Peyer's patch (tissue), 4 donors: Measurements from ENCODE around the gene G6PC1. TPM values are rescaled to one million over a fixed set of nuclear protein-coding genes. Genes with fewer than 3 reads are reported as not detected.
"Not testable (repeated sequence)": the region's sequence is repeated elsewhere in the genome, so short reads cannot be mapped to it uniquely, and the experiment has no call there.

Experiments used
- DNase-seq, 3 donors: peaks; one replicate each; pipeline ENCODE4 v3.0.0-alpha.2; 2017 to 2019
- H3K27ac ChIP-seq, 4 donors: fragments of 200-600 bp; sonication (generic); one replicate each; pipeline ENCODE4 v1.5.1; 2016 to 2019
- H3K27me3 ChIP-seq, 2 donors: fragments of 200-600 bp; sonication (generic); one replicate each; pipeline ENCODE4 v1.5.1; 2019
- H3K36me3 ChIP-seq, 3 donors: fragments of 200-600 bp; sonication (generic); one replicate each; pipeline ENCODE4 v1.5.1; 2016 to 2019
- H3K4me1 ChIP-seq, 4 donors: fragments of 200-600 bp; sonication (generic); one replicate each; pipeline ENCODE4 v1.5.1; 2016 to 2019
- H3K4me3 ChIP-seq, 4 donors: fragments of 200-600 bp; sonication (generic); 1 replicate in 3 of 4; 2 replicates in 1 of 4; pipeline ENCODE4 v1.5.1; 2016 to 2019; ENCODE audit warnings: mild to moderate bottlenecking in 1 of 4
- H3K9me3 ChIP-seq, 4 donors: fragments of 200-600 bp; sonication (generic); one replicate each; pipeline ENCODE4 v1.5.1; 2016 to 2019; ENCODE audit warnings: mild to moderate bottlenecking in 1 of 4
- POLR2A ChIP-seq, 2 donors: fragments of 450-650 bp; IDR thresholded peaks; one replicate each; pipeline ENCODE4 v1.5.1; 2017; ENCODE audit warnings: antibody characterized with exemption in 2 of 2, mild to moderate bottlenecking in 2 of 2, moderate library complexity in 2 of 2
- total RNA-seq, 4 donors: library from RNA; depleted of rRNA; stranded (reverse); fragments of >200 nt; gene quantifications; one replicate each; pipeline ENCODE4 v1.1.0, GENCODE V29; 2016
- TF ChIP-seq, protein P1 (sequence below), 6 experiments: fragments of 450-650 bp in 4 of 6; fragments of 200-600 bp in 2 of 6; sonication (generic) in 1 of 6; IDR thresholded peaks; one replicate each; pipeline ENCODE4 v1.5.1; 2017 to 2019; ENCODE audit warnings: antibody characterized with exemption in 6 of 6, mild to moderate bottlenecking in 3 of 6, moderate library complexity in 1 of 6

Gene G6PC1
- total RNA-seq, 4 donors from 2014 or later, result 2.5 to 97.8 (median 66.0) TPM

DNA sequence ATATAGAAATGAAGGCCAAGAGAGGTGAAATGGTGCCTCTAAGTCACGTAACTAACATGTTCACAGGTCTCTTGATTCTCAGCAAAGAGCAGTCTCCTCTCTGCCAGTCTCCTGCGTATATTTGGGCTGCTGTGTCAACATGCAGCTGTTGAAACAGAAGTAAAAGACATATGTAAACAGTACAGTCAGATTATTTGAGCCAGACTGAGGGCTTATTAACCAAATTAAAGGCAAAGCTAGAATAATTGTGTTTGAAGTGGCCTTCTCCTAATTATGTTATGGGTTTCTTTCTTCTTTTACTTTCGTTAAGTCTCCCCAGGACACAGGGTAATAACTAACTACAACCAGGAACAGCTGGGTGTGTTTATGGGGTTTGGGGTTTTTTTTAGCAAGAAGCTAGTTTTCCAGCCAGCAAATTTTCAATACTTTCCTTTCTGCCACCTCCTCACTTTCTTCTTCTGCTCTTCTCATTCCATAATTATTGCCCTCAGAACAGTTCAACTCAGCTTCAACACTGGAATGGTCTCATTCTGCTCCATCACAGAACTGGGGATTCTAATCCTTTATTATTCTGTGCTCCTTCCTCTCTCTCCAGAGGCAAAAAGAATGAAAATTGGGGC lies 18.4 kb downstream of the G6PC1 start:
- Histone ChIP-seq H3K27ac (no peak overlapping the region), H3K27me3 (no peaks in the 10 kb centered on the region), H3K9me3 (no peaks in the 10 kb centered on the region), H3K36me3 (no peaks in the 10 kb centered on the region), H3K4me1 (peaks cover 0 to 28% (median 0%) of the 10 kb centered on the region in 4 donors), H3K4me3 (no peak overlapping the region)
- DNase-seq, result no peak
- TF ChIP-seq, protein P1, sequence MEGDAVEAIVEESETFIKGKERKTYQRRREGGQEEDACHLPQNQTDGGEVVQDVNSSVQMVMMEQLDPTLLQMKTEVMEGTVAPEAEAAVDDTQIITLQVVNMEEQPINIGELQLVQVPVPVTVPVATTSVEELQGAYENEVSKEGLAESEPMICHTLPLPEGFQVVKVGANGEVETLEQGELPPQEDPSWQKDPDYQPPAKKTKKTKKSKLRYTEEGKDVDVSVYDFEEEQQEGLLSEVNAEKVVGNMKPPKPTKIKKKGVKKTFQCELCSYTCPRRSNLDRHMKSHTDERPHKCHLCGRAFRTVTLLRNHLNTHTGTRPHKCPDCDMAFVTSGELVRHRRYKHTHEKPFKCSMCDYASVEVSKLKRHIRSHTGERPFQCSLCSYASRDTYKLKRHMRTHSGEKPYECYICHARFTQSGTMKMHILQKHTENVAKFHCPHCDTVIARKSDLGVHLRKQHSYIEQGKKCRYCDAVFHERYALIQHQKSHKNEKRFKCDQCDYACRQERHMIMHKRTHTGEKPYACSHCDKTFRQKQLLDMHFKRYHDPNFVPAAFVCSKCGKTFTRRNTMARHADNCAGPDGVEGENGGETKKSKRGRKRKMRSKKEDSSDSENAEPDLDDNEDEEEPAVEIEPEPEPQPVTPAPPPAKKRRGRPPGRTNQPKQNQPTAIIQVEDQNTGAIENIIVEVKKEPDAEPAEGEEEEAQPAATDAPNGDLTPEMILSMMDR (IDR thresholded peaks at IDR 0.05), result no peak
- no peak for TF ChIP-seq POLR2A (IDR thresholded peaks at IDR 0.05)

DNA sequence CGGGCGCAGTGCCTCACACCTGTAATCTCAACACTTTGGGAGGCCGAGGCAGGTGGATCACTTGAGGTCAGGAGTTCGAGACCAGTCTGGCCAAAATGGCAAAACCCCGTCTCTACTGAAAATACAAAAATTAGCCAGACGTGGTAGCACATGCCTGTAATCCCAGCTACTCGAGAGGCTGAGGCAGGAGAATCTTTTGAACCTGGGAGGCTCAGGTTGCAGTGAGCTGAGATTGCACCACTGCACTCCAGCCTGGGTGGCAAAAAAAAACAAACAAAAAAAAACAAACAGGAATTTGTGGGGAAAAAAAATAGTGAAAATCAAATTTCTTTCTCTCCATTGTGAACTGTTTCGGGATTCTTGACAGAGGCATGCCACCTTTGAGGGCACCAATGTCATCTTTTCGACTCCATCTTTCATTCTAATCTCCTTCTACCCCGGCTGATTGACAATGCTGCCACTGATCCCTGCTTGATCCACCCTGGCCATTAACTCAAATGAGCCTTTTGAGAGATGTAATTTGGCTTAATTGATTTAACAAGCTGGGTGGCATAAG lies 19.0 kb downstream of the G6PC1 start:
- H3K4me1 ChIP-seq, result peaks cover 0 to 26% (median 0%) of the 10 kb centered on the region in 4 donors
- DNase-seq, H3K9me3 ChIP-seq, H3K36me3 ChIP-seq, H3K27ac ChIP-seq, H3K27me3 ChIP-seq, H3K4me3 ChIP-seq: not testable (repeated sequence)

GRCh38 chr17:42920106-42920900 lies 19.7 kb downstream of the G6PC1 start:
- TF ChIP-seq POLR2A (IDR thresholded peaks at IDR 0.05), result no peak
- TF ChIP-seq, protein P1 (IDR thresholded peaks at IDR 0.05), result no peak
- H3K4me3 ChIP-seq, result no peak overlapping the region
- H3K4me1 ChIP-seq, result peaks cover 0 to 22% (median 0%) of the 10 kb centered on the region in 4 donors
- H3K9me3 ChIP-seq, result no peaks in the 10 kb centered on the region
- H3K27ac ChIP-seq, result no peak overlapping the region
- no peaks in the 10 kb centered on the region for H3K36me3 ChIP-seq
- no peaks in the 10 kb centered on the region for H3K27me3 ChIP-seq
- DNase-seq, result peak in 1 of 3 donors; percentile 67

DNA sequence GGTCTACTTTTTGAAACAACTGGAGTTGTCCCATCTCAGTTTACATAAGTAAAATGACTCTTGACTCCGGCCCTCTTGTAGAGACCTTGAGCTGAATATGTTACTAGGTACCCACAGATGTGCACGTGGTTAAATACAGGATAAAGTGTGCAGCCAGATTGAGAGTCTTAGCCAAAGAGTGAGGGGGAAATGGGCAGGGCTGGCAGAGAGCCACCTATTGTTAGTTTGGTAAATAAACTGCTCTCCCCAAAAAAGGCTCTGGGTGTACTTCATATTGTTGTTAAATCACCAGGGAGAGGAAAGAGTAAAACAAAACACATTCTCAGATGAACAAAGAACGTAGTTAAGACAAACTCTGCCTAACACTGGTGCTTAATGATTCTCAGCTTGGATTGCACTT lies 20.3 kb downstream of the G6PC1 start:
- TF ChIP-seq, protein P1 (IDR thresholded peaks at IDR 0.05), result no peak
- TF ChIP-seq POLR2A (IDR thresholded peaks at IDR 0.05), result no peak
- DNase-seq, result no peak
- Histone ChIP-seq H3K9me3 (no peaks in the 10 kb centered on the region), H3K36me3 (no peaks in the 10 kb centered on the region), H3K27ac (peak overlapping the region in 1 of 4 donors; percentile 19), H3K4me1 (peaks cover 0 to 22% (median 0%) of the 10 kb centered on the region in 4 donors), H3K27me3 (no peaks in the 10 kb centered on the region), H3K4me3 (no peak overlapping the region)

DNA sequence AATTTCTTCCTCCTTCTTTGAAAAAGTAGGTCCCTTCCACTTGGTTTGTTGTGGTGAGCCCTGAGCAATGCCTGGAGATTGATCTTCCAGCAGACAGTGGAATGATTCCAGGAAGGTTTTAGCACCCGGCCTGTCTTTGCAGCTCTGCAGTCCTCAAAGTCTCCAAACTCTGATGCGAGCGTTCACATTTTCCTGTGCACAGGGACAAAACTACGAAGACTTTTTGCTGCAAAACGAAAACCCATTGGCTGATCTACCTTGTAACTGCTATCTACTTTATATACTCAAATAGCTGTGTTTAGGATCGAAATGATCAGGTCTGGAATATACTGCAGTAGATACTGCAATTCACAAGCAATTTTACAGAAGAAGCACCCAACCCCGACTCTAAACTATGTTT lies 21.7 kb downstream of the G6PC1 start:
- Histone ChIP-seq H3K36me3 (no peaks in the 10 kb centered on the region), H3K4me3 (no peak overlapping the region), H3K9me3 (no peaks in the 10 kb centered on the region), H3K27me3 (no peaks in the 10 kb centered on the region), H3K27ac (no peak overlapping the region), H3K4me1 (peaks cover 0 to 22% (median 0%) of the 10 kb centered on the region in 4 donors)
- TF ChIP-seq, protein P1 (IDR thresholded peaks at IDR 0.05), result no peak
- TF ChIP-seq POLR2A (IDR thresholded peaks at IDR 0.05), result no peak
- no peak for DNase-seq

DNA sequence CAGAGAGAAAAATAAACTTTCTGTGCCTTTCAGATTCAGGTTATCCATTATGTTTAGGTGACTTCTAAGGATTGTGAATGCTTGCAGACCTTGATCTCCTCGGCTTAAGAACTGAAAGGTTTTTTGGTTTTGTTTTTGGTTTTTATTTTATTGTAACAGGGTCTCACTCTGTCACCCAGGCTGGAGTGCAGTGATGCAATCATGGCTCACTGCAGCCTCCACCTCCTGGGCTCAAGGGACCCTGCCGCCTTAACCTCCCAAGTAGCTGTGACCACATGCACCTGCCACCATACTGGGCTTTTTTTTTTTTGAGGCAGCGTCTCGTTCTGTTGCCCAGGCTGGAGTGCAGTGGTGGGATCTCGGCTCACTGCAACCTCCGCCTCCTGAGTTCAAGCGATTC lies 22.9 kb downstream of the G6PC1 start:
- not testable (repeated sequence) for H3K27ac ChIP-seq, H3K36me3 ChIP-seq, H3K27me3 ChIP-seq, H3K9me3 ChIP-seq, H3K4me3 ChIP-seq, DNase-seq
- peaks cover 0 to 22% (median 0%) of the 10 kb centered on the region in 4 donors for H3K4me1 ChIP-seq
